ENCODE data around the gene MORN1. TPM values are rescaled to one million over a fixed set of nuclear protein-coding genes. Genes with fewer than 3 reads are reported as not detected.

MORN1 gene
- total and polyA plus RNA-seq, 9 of the 15 experiments (the other 6 are each of a cell fraction or from before 2014, with no cell fraction given) = 0.24 to 9.3 (median 4.2) TPM

DNA sequence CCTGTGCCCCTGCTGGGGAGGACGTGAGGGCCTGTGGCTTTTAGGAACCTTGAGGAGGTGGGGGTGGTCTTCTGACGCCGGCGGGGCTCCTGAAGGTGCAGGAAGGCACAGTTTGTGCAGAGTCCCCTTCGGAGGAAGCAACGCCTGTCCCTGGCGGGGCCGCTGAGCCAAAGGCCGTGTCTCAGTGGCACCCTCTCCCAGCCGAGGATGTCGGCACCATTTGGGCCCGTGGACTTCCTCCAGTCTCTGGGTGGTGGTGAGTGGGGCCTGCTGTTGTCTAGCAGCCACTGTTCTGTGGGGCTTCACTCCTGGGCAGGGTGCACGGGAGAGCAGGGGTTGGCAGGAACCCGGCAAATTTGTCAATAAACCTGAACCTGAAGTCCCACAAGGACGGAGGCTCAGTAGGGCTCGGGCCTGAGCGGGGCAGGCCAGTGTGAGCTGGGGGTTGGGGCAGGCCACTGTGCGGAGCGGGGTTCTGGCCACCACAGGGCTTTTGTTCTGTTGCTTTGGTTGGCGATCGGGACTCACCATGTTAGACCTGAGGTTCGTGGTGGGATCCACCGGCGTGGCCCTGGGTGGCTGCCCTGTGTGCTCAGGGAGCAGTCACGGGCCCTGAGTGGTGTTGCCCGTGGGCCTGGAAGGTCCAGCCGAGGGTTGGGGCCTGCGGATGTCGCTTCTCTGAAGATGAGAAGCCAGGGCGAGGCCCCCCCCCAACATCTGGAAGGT lies 98.5 kb downstream of the MORN1 start:
- intact Hi-C loops (cut with micrococcal nuclease) = no loop called here
- 91% methylated on average over 27 of the region's 30 CpGs for WGBS (ENCODE audit: insufficient coverage, low coverage, missing lambda C conversion rate)
- Histone ChIP-seq H2AFZ (ENCODE audit: low read depth, low read length) (no peak overlapping the region), H3K27me3 (ENCODE audit: control insufficient read depth in 2 of 2, insufficient read depth in 2 of 2, low read length in 2 of 2) (no peaks in the 10 kb centered on the region), H3K9me1 (ENCODE audit: control insufficient read depth, insufficient read depth, low read length) (peaks cover 7% of the 10 kb centered on the region), H3K36me3 (ENCODE audit: control insufficient read depth, insufficient read depth, low read length) (0 out of 3 replicates have a peak, but pooled peaks cover 4% of the 10 kb centered on the region), H3K79me2 (ENCODE audit: control insufficient read depth, insufficient read depth, low read length) (peaks cover 95% of the 10 kb centered on the region), H3K4me1 (replicated peaks in 1 of 2; ENCODE audit: control insufficient read depth in 2 of 2, insufficient read depth in 2 of 2, low read length in 2 of 2) (peaks cover 16 to 75% of the 10 kb centered on the region in 2 experiments), H3K4me2 (ENCODE audit: insufficient read depth, low read length) (no peak overlapping the region), H3K9me3 (replicated peaks; ENCODE audit: control insufficient read depth, insufficient read depth, low read depth, low read length) (no peaks in the 10 kb centered on the region), H4K20me1 (replicated peaks; ENCODE audit: control insufficient read depth, insufficient read depth, low read length) (peaks cover 41% of the 10 kb centered on the region), H3K4me3 (no peak overlapping the region), H3K27ac (ENCODE audit: extremely low read depth, low read depth, low read length) (no peak overlapping the region), H3K9ac (ENCODE audit: insufficient read depth in 1 of 2, low read depth in 2 of 2, low read length in 2 of 2) (peak overlapping the region in 1 of 2 experiments; percentile 37; a peak in 1 of 4 replicates)
- no TSS peak for BruUV-seq (replicated peaks)
- no peak for FAIRE-seq
- ChIA-PET CTCF (ENCODE audit: low intra/inter-chr PET ratio) (no interaction called here), POLR2A (interaction anchor here (0.6 kb wide), 1 partner anchor 1388 kb away, joined by 4 read pairs; no protein-coding TSS in a partner anchor)
- no peak for ATAC-seq
- in situ Hi-C loops (cut with MboI) = no loop called here
- no peak for DNase-seq (ENCODE audit: extremely low read depth in 1 of 4, low spot score in 3 of 4)
- TF ChIP-seq POLR2G (IDR thresholded peaks at IDR 0.05; ENCODE audit: low read depth, low read length) = peak; percentile 36
- no peak for TF ChIP-seq ZNF232 (CRISPR knock-in tag; IDR thresholded peaks at IDR 0.05)

DNA sequence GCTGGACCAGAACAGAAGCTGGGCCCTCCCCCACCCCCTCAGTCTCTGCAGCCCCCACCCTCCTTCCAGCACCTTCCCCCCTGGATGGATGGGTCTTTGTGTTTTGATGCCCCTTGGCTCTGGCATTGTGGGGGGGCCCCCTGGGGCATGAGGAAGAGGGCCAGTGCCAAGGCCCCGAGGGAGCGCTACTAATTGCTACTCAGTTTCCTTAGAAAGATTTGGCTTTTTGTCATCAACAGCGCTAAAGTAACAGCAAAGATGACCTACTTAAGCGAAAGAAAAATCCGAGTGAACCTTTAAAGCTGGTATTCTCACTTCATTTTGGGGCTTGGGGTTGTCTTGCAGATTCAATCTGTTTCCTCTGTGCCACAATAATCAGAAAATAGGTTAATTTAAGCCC lies 99.8 kb downstream of the MORN1 start:
- H3K4me3 ChIP-seq = no peak overlapping the region
- in situ Hi-C loops (cut with MboI) (no loop called here), intact Hi-C loops (cut with micrococcal nuclease) (no loop called here)
- no peaks in the 10 kb centered on the region for H3K9me3 ChIP-seq (replicated peaks; ENCODE audit: control insufficient read depth, insufficient read depth, low read depth, low read length)
- H3K27me3 ChIP-seq (ENCODE audit: control insufficient read depth in 2 of 2, insufficient read depth in 2 of 2, low read length in 2 of 2) = no peaks in the 10 kb centered on the region
- no peak overlapping the region for H3K4me2 ChIP-seq (ENCODE audit: insufficient read depth, low read length)
- no peak overlapping the region for H2AFZ ChIP-seq (ENCODE audit: low read depth, low read length)
- H3K36me3 ChIP-seq (ENCODE audit: control insufficient read depth, insufficient read depth, low read length) = 0 out of 3 replicates have a peak, but pooled peaks cover 4% of the 10 kb centered on the region
- DNase-seq (ENCODE audit: extremely low read depth in 1 of 4, low spot score in 3 of 4) (no peak), ATAC-seq (no peak), FAIRE-seq (no peak)
- CTCF ChIA-PET (ENCODE audit: low intra/inter-chr PET ratio) = no interaction called here
- BruUV-seq (replicated peaks) = no TSS peak
- H3K27ac ChIP-seq (ENCODE audit: extremely low read depth, low read depth, low read length) = no peak overlapping the region
- peaks cover 38% of the 10 kb centered on the region for H4K20me1 ChIP-seq (replicated peaks; ENCODE audit: control insufficient read depth, insufficient read depth, low read length)
- WGBS (ENCODE audit: insufficient coverage, low coverage, missing lambda C conversion rate) = 78% methylated on average over 5 of the region's 5 CpGs
- H3K9me1 ChIP-seq (ENCODE audit: control insufficient read depth, insufficient read depth, low read length) = peaks cover 8% of the 10 kb centered on the region
- H3K4me1 ChIP-seq (replicated peaks in 1 of 2; ENCODE audit: control insufficient read depth in 2 of 2, insufficient read depth in 2 of 2, low read length in 2 of 2) = peaks cover 16 to 78% of the 10 kb centered on the region in 2 experiments
- no peak overlapping the region for H3K9ac ChIP-seq (ENCODE audit: insufficient read depth in 1 of 2, low read depth in 2 of 2, low read length in 2 of 2)
- POLR2A ChIA-PET = interaction anchor here (0.7 to 0.8 kb wide), 2 partner anchors 36 to 61 kb away, joined by 3 read pairs; no protein-coding TSS in a partner anchor
- H3K79me2 ChIP-seq (ENCODE audit: control insufficient read depth, insufficient read depth, low read length) = peaks cover 87% of the 10 kb centered on the region
- TF ChIP-seq, protein P1, sequence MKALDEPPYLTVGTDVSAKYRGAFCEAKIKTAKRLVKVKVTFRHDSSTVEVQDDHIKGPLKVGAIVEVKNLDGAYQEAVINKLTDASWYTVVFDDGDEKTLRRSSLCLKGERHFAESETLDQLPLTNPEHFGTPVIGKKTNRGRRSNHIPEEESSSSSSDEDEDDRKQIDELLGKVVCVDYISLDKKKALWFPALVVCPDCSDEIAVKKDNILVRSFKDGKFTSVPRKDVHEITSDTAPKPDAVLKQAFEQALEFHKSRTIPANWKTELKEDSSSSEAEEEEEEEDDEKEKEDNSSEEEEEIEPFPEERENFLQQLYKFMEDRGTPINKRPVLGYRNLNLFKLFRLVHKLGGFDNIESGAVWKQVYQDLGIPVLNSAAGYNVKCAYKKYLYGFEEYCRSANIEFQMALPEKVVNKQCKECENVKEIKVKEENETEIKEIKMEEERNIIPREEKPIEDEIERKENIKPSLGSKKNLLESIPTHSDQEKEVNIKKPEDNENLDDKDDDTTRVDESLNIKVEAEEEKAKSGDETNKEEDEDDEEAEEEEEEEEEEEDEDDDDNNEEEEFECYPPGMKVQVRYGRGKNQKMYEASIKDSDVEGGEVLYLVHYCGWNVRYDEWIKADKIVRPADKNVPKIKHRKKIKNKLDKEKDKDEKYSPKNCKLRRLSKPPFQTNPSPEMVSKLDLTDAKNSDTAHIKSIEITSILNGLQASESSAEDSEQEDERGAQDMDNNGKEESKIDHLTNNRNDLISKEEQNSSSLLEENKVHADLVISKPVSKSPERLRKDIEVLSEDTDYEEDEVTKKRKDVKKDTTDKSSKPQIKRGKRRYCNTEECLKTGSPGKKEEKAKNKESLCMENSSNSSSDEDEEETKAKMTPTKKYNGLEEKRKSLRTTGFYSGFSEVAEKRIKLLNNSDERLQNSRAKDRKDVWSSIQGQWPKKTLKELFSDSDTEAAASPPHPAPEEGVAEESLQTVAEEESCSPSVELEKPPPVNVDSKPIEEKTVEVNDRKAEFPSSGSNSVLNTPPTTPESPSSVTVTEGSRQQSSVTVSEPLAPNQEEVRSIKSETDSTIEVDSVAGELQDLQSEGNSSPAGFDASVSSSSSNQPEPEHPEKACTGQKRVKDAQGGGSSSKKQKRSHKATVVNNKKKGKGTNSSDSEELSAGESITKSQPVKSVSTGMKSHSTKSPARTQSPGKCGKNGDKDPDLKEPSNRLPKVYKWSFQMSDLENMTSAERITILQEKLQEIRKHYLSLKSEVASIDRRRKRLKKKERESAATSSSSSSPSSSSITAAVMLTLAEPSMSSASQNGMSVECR (CRISPR knock-in tag; IDR thresholded peaks at IDR 0.05) = no peak
- no peak for TF ChIP-seq GATAD2A (IDR thresholded peaks at IDR 0.05)
- TF ChIP-seq, protein P2, sequence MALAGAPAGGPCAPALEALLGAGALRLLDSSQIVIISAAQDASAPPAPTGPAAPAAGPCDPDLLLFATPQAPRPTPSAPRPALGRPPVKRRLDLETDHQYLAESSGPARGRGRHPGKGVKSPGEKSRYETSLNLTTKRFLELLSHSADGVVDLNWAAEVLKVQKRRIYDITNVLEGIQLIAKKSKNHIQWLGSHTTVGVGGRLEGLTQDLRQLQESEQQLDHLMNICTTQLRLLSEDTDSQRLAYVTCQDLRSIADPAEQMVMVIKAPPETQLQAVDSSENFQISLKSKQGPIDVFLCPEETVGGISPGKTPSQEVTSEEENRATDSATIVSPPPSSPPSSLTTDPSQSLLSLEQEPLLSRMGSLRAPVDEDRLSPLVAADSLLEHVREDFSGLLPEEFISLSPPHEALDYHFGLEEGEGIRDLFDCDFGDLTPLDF (CRISPR knock-in tag; IDR thresholded peaks at IDR 0.05) = no peak
- no peak for TF ChIP-seq POLR2G (IDR thresholded peaks at IDR 0.05; ENCODE audit: low read depth, low read length)
- no peak for TF ChIP-seq ARID2 (IDR thresholded peaks at IDR 0.05)
- no peak for TF ChIP-seq PHF21A (IDR thresholded peaks at IDR 0.05; ENCODE audit: borderline replicate concordance, low read depth)
- TF ChIP-seq KDM1A (IDR thresholded peaks at IDR 0.05) = no peak
- no peak for TF ChIP-seq POLR2A (conservative IDR thresholded peaks at IDR 0.05)
- TF ChIP-seq PHB (CRISPR knock-in tag; IDR thresholded peaks at IDR 0.05) = no peak
- TF ChIP-seq CREM (IDR thresholded peaks at IDR 0.05; ENCODE audit: low read depth) = no peak

Measured in K562 (cell line).